ENCODE data around the gene BATF2.
A peak's percentile ranks its signal among the peaks of the same experiment; 100 is the strongest.
"Not testable (repeated sequence)": the region's sequence is repeated elsewhere in the genome, so short reads cannot be mapped to it uniquely, and the experiment has no call there.

The BATF2 gene

GRCh38 chr11:65013888-65014725 lies 17.3 kb upstream of the BATF2 start, which contains the start of gene ARL2:
ARL2 (plus strand) TSS chr11:65014160; CDS start chr11:65014208, 48 bp downstream.
- peak; percentile 91 for DNase-seq (ENCODE audit: low read depth)

GRCh38 chr11:65013130-65013887 lies 16.5 kb upstream of the BATF2 start:
- DNase-seq (ENCODE audit: low read depth): peak; percentile 79

- DNase-seq (ENCODE audit: low read depth): no peak
Measured at GRCh38 chr11:65008873-65009272, 12.1 kb upstream of the BATF2 start.

GRCh38 chr11:65008016-65008415 lies 11.2 kb upstream of the BATF2 start:
- no peak for DNase-seq (ENCODE audit: low read depth)

- not testable (repeated sequence) for DNase-seq (ENCODE audit: low read depth)
Measured at GRCh38 chr11:65003968-65004367, 7.2 kb upstream of the BATF2 start.

GRCh38 chr11:65003282-65003681 lies 6.5 kb upstream of the BATF2 start:
- no peak for DNase-seq (ENCODE audit: low read depth)

GRCh38 chr11:65002706-65003105 lies 5.9 kb upstream of the BATF2 start:
- DNase-seq (ENCODE audit: low read depth): no peak

- no peak for DNase-seq (ENCODE audit: low read depth)
Measured at GRCh38 chr11:64999478-64999877, 2.7 kb upstream of the BATF2 start.

- DNase-seq (ENCODE audit: low read depth): no peak
Measured at GRCh38 chr11:64998690-64999431, 2.1 kb upstream of the BATF2 start.

- no peak for DNase-seq (ENCODE audit: low read depth)
Measured at GRCh38 chr11:64998141-64998540, 1.4 kb upstream of the BATF2 start.

GRCh38 chr11:64996327-64996709 lies 453 bp downstream of the BATF2 start:
- DNase-seq (ENCODE audit: low read depth): no peak

- DNase-seq (ENCODE audit: low read depth): no peak
Measured at GRCh38 chr11:64994318-64994717, 2.5 kb downstream of the BATF2 start.

- no peak for DNase-seq (ENCODE audit: low read depth)
Measured at GRCh38 chr11:64990222-64990923, 6.4 kb downstream of the BATF2 start.

- DNase-seq (ENCODE audit: low read depth): no peak
Measured at GRCh38 chr11:64989416-64989815, 7.4 kb downstream of the BATF2 start.

GRCh38 chr11:64987998-64988854 lies 8.5 kb downstream of the BATF2 start:
- DNase-seq (ENCODE audit: low read depth): no peak

GRCh38 chr11:64983339-64983738 lies 13.4 kb downstream of the BATF2 start:
- not testable (repeated sequence) for DNase-seq (ENCODE audit: low read depth)

- DNase-seq (ENCODE audit: low read depth): no peak
Measured at GRCh38 chr11:64976651-64977050, 20.1 kb downstream of the BATF2 start.

GRCh38 chr11:64974124-64974523 lies 22.6 kb downstream of the BATF2 start:
- no peak for DNase-seq (ENCODE audit: low read depth)

GRCh38 chr11:64971421-64972233 lies 25.1 kb downstream of the BATF2 start, which contains the start of gene MAJIN:
MAJIN (minus strand) TSS chr11:64972108; CDS start chr11:64959405, 12,703 bp downstream.
- no peak for DNase-seq (ENCODE audit: low read depth)

- DNase-seq (ENCODE audit: low read depth): no peak
Measured at GRCh38 chr11:64970731-64971151, 26.0 kb downstream of the BATF2 start.
